ENCODE results near the gene FBXO24.
A peak's percentile ranks its signal among the peaks of the same experiment; 100 is the strongest.
"Not testable (repeated sequence)": the region's sequence is repeated elsewhere in the genome, so short reads cannot be mapped to it uniquely, and the experiment has no call there.

The FBXO24 gene, protein sequence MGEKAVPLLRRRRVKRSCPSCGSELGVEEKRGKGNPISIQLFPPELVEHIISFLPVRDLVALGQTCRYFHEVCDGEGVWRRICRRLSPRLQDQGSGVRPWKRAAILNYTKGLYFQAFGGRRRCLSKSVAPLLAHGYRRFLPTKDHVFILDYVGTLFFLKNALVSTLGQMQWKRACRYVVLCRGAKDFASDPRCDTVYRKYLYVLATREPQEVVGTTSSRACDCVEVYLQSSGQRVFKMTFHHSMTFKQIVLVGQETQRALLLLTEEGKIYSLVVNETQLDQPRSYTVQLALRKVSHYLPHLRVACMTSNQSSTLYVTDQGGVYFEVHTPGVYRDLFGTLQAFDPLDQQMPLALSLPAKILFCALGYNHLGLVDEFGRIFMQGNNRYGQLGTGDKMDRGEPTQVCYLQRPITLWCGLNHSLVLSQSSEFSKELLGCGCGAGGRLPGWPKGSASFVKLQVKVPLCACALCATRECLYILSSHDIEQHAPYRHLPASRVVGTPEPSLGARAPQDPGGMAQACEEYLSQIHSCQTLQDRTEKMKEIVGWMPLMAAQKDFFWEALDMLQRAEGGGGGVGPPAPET

GRCh38 chr7:100586266-100587025 lies at the start of gene FBXO24:
Gene FBXO24 (plus strand): TSS chr7:100586328. CDS start chr7:100586626, 298 bp downstream.
- DNase-seq (ENCODE audit: low read depth in 2 of 2): peak; percentile 99

GRCh38 chr7:100536695-100537094 lies 49.4 kb upstream of the FBXO24 start:
- not testable (repeated sequence) for DNase-seq (ENCODE audit: low read depth in 2 of 2)

DNA sequence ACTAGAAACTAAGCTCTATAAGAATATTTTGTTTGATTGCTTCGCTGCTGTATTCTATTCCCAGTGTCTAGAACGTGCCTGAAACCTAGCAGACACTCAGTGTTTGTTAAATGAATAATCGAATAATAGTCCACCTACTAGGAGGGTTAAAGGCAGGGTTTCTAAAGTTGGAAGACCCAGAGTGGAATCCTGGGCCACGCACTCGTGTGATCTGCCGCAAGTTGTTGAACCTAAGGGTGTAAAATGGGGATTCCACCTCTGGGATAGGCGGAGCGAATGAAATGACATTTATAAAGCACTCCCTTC lies 47.8 kb upstream of the FBXO24 start:
- DNase-seq (ENCODE audit: low read depth in 2 of 2): no peak

GRCh38 chr7:100538654-100539435 lies 47.3 kb upstream of the FBXO24 start, which contains the start of gene AGFG2:
Gene AGFG2 (plus strand): TSS chr7:100539203. CDS start chr7:100539347, 144 bp downstream.
- DNase-seq (ENCODE audit: low read depth in 2 of 2): peak; percentile 100

DNA sequence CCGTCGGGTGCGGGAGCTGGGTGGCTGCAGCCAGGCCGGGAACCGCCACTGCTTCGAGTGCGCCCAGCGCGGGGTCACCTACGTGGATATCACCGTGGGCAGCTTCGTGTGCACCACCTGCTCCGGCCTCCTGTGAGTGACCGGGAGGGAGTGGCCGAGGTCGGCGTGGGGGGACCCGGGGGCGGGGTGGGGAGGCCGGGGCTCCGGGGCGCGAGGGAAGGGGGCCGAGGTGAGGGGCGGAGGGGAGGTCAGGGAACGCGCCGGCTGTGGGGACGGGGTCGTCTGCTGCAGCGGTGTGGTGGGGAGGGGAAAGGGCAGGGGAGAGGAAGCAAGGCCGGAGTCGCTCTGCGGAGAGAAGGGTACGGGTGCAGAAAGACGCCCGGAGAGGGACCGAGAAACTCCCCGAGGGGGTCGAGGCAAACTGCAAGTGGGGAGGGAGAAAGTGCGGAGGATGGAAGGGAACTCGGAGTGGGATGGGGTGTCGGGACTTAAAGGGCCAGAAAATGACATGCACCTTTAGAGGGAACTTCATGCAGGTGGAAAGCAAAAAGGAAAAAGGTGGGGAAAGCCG lies 46.6 kb upstream of the FBXO24 start:
- no peak for DNase-seq (ENCODE audit: low read depth in 2 of 2)

GRCh38 chr7:100540073-100540723 lies 45.9 kb upstream of the FBXO24 start:
- DNase-seq (ENCODE audit: low read depth in 2 of 2): no peak

GRCh38 chr7:100541309-100541708 lies 44.8 kb upstream of the FBXO24 start:
- DNase-seq (ENCODE audit: low read depth in 2 of 2): not testable (repeated sequence)

DNA sequence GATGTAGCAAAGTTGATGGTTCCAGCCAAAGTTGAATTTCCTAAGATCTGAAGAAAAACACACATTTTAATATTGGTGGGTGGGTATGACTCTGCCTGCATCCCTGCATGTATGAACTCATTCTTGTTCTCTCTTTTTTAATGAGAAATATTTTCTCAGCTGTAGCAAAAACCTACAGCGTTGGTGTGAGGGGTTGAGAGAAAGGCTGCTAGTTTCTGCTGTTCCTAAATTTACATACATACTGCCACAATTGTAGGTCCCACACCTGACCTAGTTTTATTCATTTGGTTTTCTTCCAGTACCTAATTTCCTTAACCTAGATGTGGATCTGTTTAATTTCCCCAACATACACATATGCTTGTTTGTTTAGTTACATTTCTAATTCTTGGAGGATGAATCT lies 42.5 kb upstream of the FBXO24 start:
- no peak for DNase-seq (ENCODE audit: low read depth in 2 of 2)

GRCh38 chr7:100544386-100544785 lies 41.7 kb upstream of the FBXO24 start:
- no peak for DNase-seq (ENCODE audit: low read depth in 2 of 2)

- DNase-seq (ENCODE audit: low read depth in 2 of 2): no peak
Observed at GRCh38 chr7:100544967-100545359, 41.2 kb upstream of the FBXO24 start.

- DNase-seq (ENCODE audit: low read depth in 2 of 2): peak in 1 of 2 donors; percentile 53
Observed at GRCh38 chr7:100545360-100546128, 40.6 kb upstream of the FBXO24 start.

- DNase-seq (ENCODE audit: low read depth in 2 of 2): no peak
Observed at GRCh38 chr7:100546129-100546925, 39.8 kb upstream of the FBXO24 start.

DNA sequence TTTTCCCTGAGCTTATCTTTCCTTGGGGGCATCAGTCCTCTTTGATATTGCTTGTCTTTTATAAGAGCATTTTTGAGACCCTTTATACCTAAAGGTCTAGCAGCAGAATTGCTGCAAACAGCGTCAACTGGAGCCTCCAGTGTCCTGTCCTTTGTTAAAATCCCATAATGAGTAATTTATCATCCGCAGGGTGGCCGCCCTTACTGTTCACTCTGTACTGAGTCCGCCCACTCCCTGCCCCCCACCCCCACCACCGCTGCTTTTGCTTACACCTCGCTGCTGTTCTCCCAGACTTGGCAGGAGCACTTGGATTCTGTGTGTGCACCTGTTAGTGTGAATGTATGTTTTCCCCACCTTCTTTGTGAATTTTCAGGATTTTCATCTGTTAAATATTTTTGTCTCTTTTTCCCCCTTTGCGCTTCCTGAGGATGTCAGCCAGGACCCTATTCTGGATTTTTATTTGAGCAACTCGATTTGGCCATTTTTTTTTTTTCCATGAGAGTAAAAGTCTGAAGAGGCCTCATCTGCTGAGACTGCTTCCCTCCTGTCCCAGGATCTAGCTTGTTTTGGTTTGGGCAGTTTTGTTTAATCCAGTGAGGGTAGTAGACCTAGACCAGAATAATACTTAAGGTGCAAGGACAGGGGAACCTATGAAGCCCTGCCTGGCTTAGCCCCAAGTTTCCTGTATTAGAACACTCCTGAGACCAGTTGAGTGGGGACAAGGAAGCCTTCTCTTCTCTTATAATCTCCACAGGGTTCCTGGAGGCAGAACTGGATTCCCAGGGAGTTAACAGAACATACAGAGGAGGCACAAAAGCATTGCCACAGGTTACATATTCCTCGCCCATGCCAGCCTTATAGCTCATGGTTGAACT lies 39.0 kb upstream of the FBXO24 start:
- no peak for DNase-seq (ENCODE audit: low read depth in 2 of 2)

- no peak for DNase-seq (ENCODE audit: low read depth in 2 of 2)
Observed at GRCh38 chr7:100547872-100548271, 38.3 kb upstream of the FBXO24 start.

DNA sequence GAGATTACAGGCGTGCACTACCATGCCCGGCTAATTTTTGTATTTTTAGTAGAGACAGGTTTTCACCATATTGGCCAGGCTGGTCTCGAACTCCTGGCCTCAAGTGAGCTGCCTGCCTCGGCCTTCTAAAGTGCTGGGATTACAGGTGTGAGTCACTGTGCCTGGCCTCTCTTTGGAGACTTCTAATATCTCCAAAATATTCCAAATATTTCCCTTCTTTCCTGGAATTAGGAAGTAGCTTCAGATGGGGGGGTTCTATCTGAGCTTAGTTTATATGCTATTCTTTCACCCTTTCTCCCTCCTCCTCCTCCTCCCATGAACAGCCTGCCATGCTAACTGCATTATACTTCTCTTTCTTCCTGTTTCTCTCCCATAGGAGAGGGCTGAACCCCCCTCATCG lies 37.7 kb upstream of the FBXO24 start:
- not testable (repeated sequence) for DNase-seq (ENCODE audit: low read depth in 2 of 2)

DNA sequence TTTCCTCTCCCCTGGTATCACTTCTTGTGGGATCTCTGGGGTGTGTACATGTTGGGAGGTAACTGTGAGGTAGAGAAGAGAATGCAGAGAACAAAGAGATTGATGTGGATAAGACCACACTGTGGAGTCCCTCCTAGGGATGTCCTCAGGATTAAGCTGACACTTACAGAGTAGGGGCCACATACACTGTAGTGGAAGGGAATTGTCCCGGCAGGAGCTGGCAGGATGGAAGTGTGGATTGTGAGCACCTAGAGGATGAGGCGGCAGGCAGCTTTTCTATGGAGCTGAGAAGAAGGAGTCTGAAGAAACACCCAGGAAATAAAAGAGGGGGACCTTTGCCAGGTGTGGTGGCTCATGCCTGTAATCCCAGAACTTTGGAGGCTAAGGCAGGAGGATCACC lies 33.6 kb upstream of the FBXO24 start:
- DNase-seq (ENCODE audit: low read depth in 2 of 2): no peak

GRCh38 chr7:100553032-100553431 lies 33.1 kb upstream of the FBXO24 start:
- no peak for DNase-seq (ENCODE audit: low read depth in 2 of 2)

GRCh38 chr7:100555701-100556100 lies 30.4 kb upstream of the FBXO24 start:
- no peak for DNase-seq (ENCODE audit: low read depth in 2 of 2)

Data from stimulated activated CD8-positive, alpha-beta memory T cell treated with anti-CD3 and anti-CD28 coated beads, Interleukin-2, amount 100 ng/mL, for 48 hours (primary cell).